ENCODE data around the gene PPFIA1.
"Not testable (repeated sequence)": the region's sequence is repeated elsewhere in the genome, so short reads cannot be mapped to it uniquely, and the experiment has no call there.

PPFIA1 gene

DNA sequence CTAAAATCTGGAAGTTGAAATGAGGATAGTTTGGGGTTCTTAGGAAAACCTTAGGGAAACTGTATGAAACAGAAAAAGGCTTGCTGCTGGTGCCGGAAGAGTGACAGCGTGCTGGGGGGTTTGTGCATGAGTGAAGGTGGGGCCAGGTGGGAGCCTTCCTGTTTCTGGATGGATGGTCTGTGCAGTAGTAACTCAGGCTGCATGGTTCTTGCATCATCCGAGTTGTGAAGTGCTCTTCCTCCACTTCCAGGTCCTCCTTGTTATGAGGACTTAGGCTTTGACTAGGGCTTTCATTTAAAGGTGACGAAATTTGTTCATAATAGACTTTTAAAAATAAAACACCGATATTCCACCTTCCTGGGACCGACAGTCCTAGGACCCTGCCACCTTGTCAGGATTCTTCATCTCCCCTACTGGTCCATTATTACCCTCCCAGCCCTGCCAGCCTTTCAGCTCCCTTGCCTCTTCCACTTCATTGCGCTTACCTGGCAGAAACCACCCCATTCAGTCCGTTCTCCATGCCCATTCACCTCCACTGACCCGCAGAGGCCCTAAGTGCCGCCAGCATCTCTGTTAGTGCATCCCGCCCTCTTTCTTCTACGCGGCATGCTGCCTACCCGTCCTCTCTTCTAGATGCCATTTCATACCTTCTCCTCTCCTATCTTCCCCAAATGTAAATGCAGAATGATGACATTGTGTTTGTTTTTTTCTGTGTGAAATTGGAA, 47.3 kb downstream of the PPFIA1 start:
- Mint-ChIP-seq H3K9me3 (no peaks in the 10 kb centered on the region), H3K36me3 (ENCODE audit: low read depth) (peaks cover 26% of the 10 kb centered on the region), H3K4me1 (ENCODE audit: low read depth) (peaks cover 19% of the 10 kb centered on the region), H3K4me3 (no peak overlapping the region), H3K27me3 (no peaks in the 10 kb centered on the region), H3K27ac (no peak overlapping the region)
- no peak for DNase-seq

- Mint-ChIP-seq H3K4me1 (ENCODE audit: low read depth) (peaks cover 15% of the 10 kb centered on the region), H3K36me3 (ENCODE audit: low read depth) (peaks cover 29% of the 10 kb centered on the region), H3K27ac (no peak overlapping the region), H3K9me3 (no peaks in the 10 kb centered on the region), H3K4me3 (no peak overlapping the region), H3K27me3 (no peaks in the 10 kb centered on the region)
- no peak for DNase-seq
Measured at GRCh38 chr11:70319396-70320076, 49.0 kb downstream of the PPFIA1 start.

GRCh38 chr11:70322666-70323065, 52.2 kb downstream of the PPFIA1 start:
- Mint-ChIP-seq H3K4me1 (ENCODE audit: low read depth) (peaks cover 9% of the 10 kb centered on the region), H3K27me3 (no peaks in the 10 kb centered on the region), H3K4me3 (no peak overlapping the region), H3K36me3 (ENCODE audit: low read depth) (peaks cover 48% of the 10 kb centered on the region), H3K9me3 (no peaks in the 10 kb centered on the region), H3K27ac (no peak overlapping the region)
- DNase-seq: no peak

GRCh38 chr11:70323806-70324205, 53.3 kb downstream of the PPFIA1 start:
- no peak for DNase-seq
- H3K9me3 Mint-ChIP-seq: no peaks in the 10 kb centered on the region
- H3K4me3 Mint-ChIP-seq: no peak overlapping the region
- H3K4me1 Mint-ChIP-seq (ENCODE audit: low read depth): peaks cover 9% of the 10 kb centered on the region
- H3K27me3 Mint-ChIP-seq: no peaks in the 10 kb centered on the region
- peak overlapping the region; percentile 45 for H3K27ac Mint-ChIP-seq
- H3K36me3 Mint-ChIP-seq (ENCODE audit: low read depth): peaks cover 58% of the 10 kb centered on the region

GRCh38 chr11:70324376-70325115, 54.1 kb downstream of the PPFIA1 start:
- Mint-ChIP-seq H3K36me3 (ENCODE audit: low read depth) (peaks cover 62% of the 10 kb centered on the region), H3K27me3 (no peaks in the 10 kb centered on the region), H3K4me3 (no peak overlapping the region), H3K27ac (peak overlapping the region; percentile 13), H3K9me3 (no peaks in the 10 kb centered on the region), H3K4me1 (ENCODE audit: low read depth) (peaks cover 9% of the 10 kb centered on the region)
- no peak for DNase-seq

GRCh38 chr11:70325824-70326223, 55.3 kb downstream of the PPFIA1 start:
- Mint-ChIP-seq H3K9me3 (no peaks in the 10 kb centered on the region), H3K4me1 (ENCODE audit: low read depth) (peaks cover 9% of the 10 kb centered on the region), H3K27me3 (no peaks in the 10 kb centered on the region), H3K36me3 (ENCODE audit: low read depth) (peaks cover 74% of the 10 kb centered on the region), H3K27ac (no peak overlapping the region), H3K4me3 (no peak overlapping the region)
- no peak for DNase-seq

DNA sequence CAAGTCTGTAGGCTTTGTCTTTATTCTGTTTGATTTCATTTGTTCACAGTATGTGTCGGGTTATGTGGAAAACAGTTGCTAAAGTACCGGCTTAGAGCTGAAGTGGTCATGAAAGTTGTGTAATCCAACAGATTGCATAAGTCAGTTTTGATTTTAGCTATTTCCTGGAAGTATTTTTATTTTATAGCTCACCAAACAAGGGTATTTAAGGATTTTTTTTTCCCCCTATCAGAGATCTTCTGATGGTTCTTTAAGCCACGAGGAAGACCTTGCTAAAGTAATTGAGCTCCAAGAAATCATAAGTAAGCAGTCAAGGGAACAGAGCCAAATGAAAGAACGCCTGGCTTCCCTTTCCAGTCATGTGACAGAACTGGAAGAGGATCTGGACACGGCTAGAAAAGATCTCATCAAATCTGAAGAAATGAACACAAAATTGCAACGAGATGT, 55.9 kb downstream of the PPFIA1 start:
- H3K9me3 Mint-ChIP-seq: no peaks in the 10 kb centered on the region
- no peak for DNase-seq
- H3K27ac Mint-ChIP-seq: no peak overlapping the region
- H3K27me3 Mint-ChIP-seq: no peaks in the 10 kb centered on the region
- peaks cover 9% of the 10 kb centered on the region for H3K4me1 Mint-ChIP-seq (ENCODE audit: low read depth)
- H3K36me3 Mint-ChIP-seq (ENCODE audit: low read depth): peaks cover 79% of the 10 kb centered on the region
- H3K4me3 Mint-ChIP-seq: no peak overlapping the region

DNA sequence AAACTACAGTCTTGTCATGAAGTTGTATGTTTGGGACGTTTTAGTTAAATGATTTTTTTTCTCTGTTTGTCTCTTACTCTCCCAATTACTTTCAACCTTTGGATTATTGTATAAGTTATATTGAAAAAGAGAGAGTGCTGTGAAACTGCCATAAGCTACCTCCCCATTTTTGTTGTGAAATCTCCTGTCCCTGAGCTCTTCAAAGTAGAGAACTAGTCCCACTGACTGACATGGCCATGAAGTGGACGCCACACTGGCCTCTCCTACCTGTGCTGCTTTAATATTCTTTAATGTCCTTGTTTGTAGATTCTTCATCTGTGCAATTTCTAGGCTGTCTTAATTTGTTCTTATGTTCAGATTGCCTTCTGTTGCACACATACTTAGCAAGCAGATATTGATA, 56.3 kb downstream of the PPFIA1 start:
- peaks cover 83% of the 10 kb centered on the region for H3K36me3 Mint-ChIP-seq (ENCODE audit: low read depth)
- H3K4me1 Mint-ChIP-seq (ENCODE audit: low read depth): peaks cover 9% of the 10 kb centered on the region
- H3K27me3 Mint-ChIP-seq: no peaks in the 10 kb centered on the region
- no peak overlapping the region for H3K4me3 Mint-ChIP-seq
- no peak overlapping the region for H3K27ac Mint-ChIP-seq
- DNase-seq: no peak
- no peaks in the 10 kb centered on the region for H3K9me3 Mint-ChIP-seq

GRCh38 chr11:70327717-70328116, 57.2 kb downstream of the PPFIA1 start:
- H3K9me3 Mint-ChIP-seq: no peaks in the 10 kb centered on the region
- H3K27me3 Mint-ChIP-seq: no peaks in the 10 kb centered on the region
- peaks cover 9% of the 10 kb centered on the region for H3K4me1 Mint-ChIP-seq (ENCODE audit: low read depth)
- no peak overlapping the region for H3K27ac Mint-ChIP-seq
- DNase-seq: no peak
- no peak overlapping the region for H3K4me3 Mint-ChIP-seq
- peaks cover 82% of the 10 kb centered on the region for H3K36me3 Mint-ChIP-seq (ENCODE audit: low read depth)

- Mint-ChIP-seq H3K4me3 (no peak overlapping the region), H3K36me3 (ENCODE audit: low read depth) (peaks cover 84% of the 10 kb centered on the region)
- DNase-seq: no peak
Measured at GRCh38 chr11:70328556-70328955, 58.1 kb downstream of the PPFIA1 start.

DNA sequence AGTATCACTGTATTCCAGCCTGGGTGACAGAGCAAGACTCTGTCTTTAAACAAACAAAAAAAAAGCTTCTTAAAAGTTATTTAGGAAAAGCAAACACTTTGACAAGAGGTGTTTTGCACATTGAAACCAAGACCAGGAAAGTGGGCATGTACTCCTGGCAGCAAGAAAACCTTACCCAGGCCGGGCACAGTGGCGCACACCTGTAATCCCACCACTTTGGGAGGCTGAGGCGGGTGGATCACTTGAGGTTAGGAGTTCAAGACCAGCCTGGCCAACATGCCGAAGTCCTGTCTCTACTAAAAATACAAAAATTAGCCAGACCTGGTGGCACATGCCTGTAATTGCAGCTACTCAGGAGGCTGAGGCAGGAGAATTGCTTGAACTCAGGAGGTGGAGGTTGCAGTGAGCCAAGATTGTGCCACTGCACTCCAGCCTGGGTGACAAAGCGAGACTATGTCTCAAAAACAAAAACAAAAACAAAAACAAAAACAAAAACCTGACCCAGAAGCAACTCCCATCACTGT, 60.9 kb downstream of the PPFIA1 start:
- H3K4me1 Mint-ChIP-seq (ENCODE audit: low read depth); H3K27ac Mint-ChIP-seq; H3K4me3 Mint-ChIP-seq; H3K27me3 Mint-ChIP-seq; DNase-seq; H3K9me3 Mint-ChIP-seq: not testable (repeated sequence)
- H3K36me3 Mint-ChIP-seq (ENCODE audit: low read depth): peaks cover 88% of the 10 kb centered on the region

More at GRCh38 chr11:70328556-70328955, 58.1 kb downstream of the PPFIA1 start:
- Mint-ChIP-seq H3K4me1 (ENCODE audit: low read depth) (peaks cover 9% of the 10 kb centered on the region), H3K27me3 (no peaks in the 10 kb centered on the region), H3K9me3 (no peaks in the 10 kb centered on the region), H3K27ac (no peak overlapping the region)

DNA sequence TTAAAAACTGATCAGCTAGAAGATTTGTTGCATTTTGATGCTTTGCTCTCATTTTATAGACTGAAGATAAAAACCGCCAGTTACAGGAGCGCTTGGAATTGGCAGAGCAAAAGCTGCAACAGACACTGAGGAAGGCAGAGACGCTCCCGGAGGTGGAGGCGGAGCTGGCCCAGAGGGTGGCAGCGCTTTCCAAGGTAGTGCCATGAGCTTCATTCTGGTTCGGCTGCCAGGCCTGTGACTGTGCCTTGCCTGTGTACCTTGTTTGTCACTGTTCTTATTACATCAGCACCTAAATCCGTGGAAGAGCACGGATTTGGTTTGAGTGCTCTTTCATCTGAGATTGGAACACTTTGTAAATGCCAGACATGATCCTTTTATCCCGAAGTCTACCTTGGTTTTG, 61.4 kb downstream of the PPFIA1 start:
- no peak overlapping the region for H3K27ac Mint-ChIP-seq
- H3K4me3 Mint-ChIP-seq: no peak overlapping the region
- peaks cover 88% of the 10 kb centered on the region for H3K36me3 Mint-ChIP-seq (ENCODE audit: low read depth)
- DNase-seq: no peak
- no peaks in the 10 kb centered on the region for H3K9me3 Mint-ChIP-seq
- no peaks in the 10 kb centered on the region for H3K4me1 Mint-ChIP-seq (ENCODE audit: low read depth)
- no peaks in the 10 kb centered on the region for H3K27me3 Mint-ChIP-seq

GRCh38 chr11:70332567-70332966, 62.1 kb downstream of the PPFIA1 start:
- Mint-ChIP-seq H3K4me3 (no peak overlapping the region), H3K27me3 (no peaks in the 10 kb centered on the region), H3K27ac (no peak overlapping the region), H3K36me3 (ENCODE audit: low read depth) (peaks cover 87% of the 10 kb centered on the region), H3K4me1 (ENCODE audit: low read depth) (no peaks in the 10 kb centered on the region), H3K9me3 (no peaks in the 10 kb centered on the region)
- no peak for DNase-seq

DNA sequence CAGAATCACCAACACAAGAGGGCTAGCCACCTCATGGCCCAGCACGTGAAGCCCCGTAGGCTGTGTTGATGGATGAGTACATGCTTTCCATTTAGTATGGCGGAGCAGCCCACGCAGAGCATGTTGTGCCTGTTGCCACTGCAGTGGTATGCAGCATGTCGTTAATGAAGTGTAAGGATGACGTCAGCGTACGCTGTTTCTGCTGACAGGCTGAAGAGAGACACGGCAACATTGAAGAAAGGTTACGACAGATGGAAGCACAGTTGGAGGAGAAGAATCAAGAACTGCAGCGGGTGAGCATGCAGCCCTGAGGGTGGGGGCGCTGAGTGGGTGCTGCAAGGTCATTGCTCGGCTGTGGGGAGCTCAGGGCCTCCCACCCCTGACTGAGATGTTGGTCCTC, 62.8 kb downstream of the PPFIA1 start:
- H3K4me1 Mint-ChIP-seq (ENCODE audit: low read depth): no peaks in the 10 kb centered on the region
- H3K27me3 Mint-ChIP-seq: no peaks in the 10 kb centered on the region
- H3K4me3 Mint-ChIP-seq: no peak overlapping the region
- no peaks in the 10 kb centered on the region for H3K9me3 Mint-ChIP-seq
- H3K36me3 Mint-ChIP-seq (ENCODE audit: low read depth): peaks cover 88% of the 10 kb centered on the region
- no peak for DNase-seq
- H3K27ac Mint-ChIP-seq: no peak overlapping the region

All from activated T-cell treated with anti-CD3 and anti-CD28 coated beads, Interleukin-2, amount 50 U/mL, for 24 hours (primary cell).